Activated T-cell treated with anti-CD3 and anti-CD28 coated beads, Interleukin-2, amount 50 U/mL, for 24 hours (primary cell): Measurements from ENCODE around the gene LRRC59.

Experiments
- DNase-seq: peaks from one replicate; pipeline ENCODE4 v3.0.0-alpha.2; 2020
- H3K27ac Mint-ChIP-seq: 2 replicates; pipeline ENCODE4 v1.8.0; 2020; ENCODE audit warnings: mild to moderate bottlenecking, mixed read lengths
- H3K27me3 Mint-ChIP-seq: 2 replicates; pipeline ENCODE4 v1.8.0; 2020; ENCODE audit warnings: mixed read lengths
- H3K36me3 Mint-ChIP-seq: 2 replicates; pipeline ENCODE4 v1.8.0; 2020; ENCODE audit warnings: low read depth, mixed read lengths
- H3K4me1 Mint-ChIP-seq: 2 replicates; pipeline ENCODE4 v1.8.0; 2020; ENCODE audit warnings: low read depth, mixed read lengths
- H3K4me3 Mint-ChIP-seq: 2 replicates; pipeline ENCODE4 v1.8.0; 2020; ENCODE audit warnings: mild to moderate bottlenecking, moderate library complexity, mixed read lengths
- H3K9me3 Mint-ChIP-seq: 2 replicates; pipeline ENCODE4 v1.8.0; 2020; ENCODE audit warnings: mixed read lengths

LRRC59 gene

DNA sequence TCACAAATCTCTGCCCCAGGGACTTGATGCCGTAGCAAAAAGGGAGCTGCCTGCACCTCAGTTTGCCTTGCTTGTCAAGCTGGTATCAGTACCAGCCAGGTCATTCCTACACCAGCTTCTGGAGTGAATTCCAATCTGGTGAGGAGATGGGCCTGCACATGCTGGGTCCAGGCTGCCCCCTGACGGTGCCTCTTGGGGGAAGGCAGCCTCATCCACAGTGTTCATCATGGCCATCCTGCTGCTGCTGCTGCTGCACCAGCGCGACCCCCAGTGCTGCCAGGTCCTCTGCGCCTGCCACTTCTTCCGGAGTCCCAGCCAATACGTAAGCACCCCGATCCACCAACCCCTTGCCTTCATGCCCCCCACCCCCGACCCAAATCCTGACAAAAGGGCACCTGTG is 32.6 kb downstream of the LRRC59 start:
- Mint-ChIP-seq H3K4me1 (peaks cover 13% of the 10 kb centered on the region), H3K4me3 (no peak overlapping the region), H3K36me3 (peaks cover 68% of the 10 kb centered on the region), H3K27me3 (no peaks in the 10 kb centered on the region), H3K27ac (no peak overlapping the region), H3K9me3 (no peaks in the 10 kb centered on the region)
- no peak for DNase-seq

DNA sequence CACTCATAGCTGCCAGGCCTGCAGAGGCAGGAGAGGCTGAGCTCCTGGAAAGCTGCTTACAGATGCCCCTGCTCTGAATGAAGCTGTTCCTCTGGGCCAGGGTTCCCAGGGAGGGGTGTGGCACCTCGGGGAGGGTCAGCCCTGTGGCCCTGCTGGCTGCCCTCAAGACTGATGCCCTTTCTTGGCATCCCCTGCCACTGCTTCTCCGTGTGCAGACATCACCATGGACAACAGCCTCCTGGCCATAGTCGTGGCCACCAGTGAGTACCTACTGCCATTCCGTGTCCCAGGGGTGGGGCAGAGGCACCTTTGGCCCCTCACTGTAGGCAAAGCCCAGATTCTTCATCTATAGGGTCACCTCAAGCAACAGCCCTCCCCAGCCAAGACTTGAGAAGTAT is 33.3 kb downstream of the LRRC59 start:
- H3K27ac Mint-ChIP-seq: no peak overlapping the region
- no peaks in the 10 kb centered on the region for H3K9me3 Mint-ChIP-seq

DNA sequence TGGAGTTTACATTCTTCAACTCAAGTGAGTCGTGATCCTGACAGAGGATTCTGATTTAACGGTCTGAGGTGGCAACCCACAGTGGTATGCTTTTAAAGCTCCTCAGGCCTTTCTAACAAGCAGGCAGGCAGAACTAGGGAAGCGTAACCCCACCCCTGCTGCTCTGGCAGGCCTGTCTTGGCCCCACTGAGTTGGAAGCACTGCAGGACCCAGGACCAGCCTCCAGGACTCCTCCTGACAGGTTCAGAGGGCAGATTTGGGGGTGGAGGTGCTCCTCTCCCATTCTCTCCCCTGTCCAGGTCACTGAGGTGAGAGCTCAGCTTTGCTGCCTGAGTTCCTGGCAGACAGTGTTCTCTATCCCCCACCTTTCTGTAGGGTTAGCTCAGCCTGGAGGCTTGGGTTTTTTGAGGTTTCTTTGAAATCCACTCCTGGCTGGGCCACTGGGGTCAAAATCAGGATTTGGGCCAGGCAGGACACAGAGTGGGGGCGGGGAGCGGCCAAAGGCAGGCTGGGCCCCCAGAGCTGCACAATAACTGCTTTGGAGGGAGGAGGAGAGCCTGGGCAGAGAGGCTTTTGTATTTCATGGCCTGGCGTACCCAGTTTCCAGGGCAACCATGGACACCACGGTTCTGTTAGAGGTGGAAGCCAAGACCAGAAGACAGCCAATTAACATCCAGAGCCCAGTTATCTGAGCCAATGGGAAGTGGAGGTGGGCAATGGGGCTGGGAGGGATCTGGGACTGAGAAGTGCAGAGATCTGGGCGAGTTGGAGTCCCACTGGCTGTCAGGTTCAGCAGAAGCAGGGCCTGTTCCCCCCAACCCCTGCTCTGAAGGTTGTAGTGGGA is 33.9 kb downstream of the LRRC59 start:
- Mint-ChIP-seq H3K9me3 (no peaks in the 10 kb centered on the region), H3K4me3 (no peak overlapping the region), H3K27ac (no peak overlapping the region), H3K27me3 (no peaks in the 10 kb centered on the region), H3K36me3 (peaks cover 67% of the 10 kb centered on the region), H3K4me1 (peaks cover 13% of the 10 kb centered on the region)
- peak; percentile 30 for DNase-seq

More for the DNA sequence above, 33.3 kb downstream of the LRRC59 start:
- H3K4me1 Mint-ChIP-seq: peaks cover 13% of the 10 kb centered on the region
- H3K27me3 Mint-ChIP-seq: no peaks in the 10 kb centered on the region
- no peak for DNase-seq
- no peak overlapping the region for H3K4me3 Mint-ChIP-seq
- H3K36me3 Mint-ChIP-seq: peaks cover 67% of the 10 kb centered on the region

DNA sequence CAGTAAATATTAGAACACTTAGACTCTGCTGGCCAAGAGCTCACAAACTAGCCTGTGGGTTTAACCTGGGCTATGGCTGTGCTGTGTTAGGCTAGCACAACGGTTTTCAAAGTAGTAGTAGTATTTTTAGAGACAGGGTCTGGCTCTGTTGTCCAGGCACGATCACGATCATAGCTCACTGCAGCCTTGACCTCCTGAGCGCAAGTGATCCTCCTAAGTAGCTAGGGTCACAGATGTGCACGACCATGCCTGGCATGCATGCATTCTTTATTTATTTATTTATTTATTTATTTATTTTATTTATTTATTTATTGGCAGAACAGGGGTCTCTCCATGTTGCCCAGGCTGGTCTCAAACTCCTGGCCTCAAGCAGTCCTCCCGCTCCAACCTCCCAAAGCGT is 34.7 kb downstream of the LRRC59 start:
- H3K9me3 Mint-ChIP-seq: no peaks in the 10 kb centered on the region
- DNase-seq: peak; percentile 21
- H3K27me3 Mint-ChIP-seq: no peaks in the 10 kb centered on the region
- H3K27ac Mint-ChIP-seq: peak overlapping the region; percentile 77
- H3K4me1 Mint-ChIP-seq: peaks cover 13% of the 10 kb centered on the region
- H3K36me3 Mint-ChIP-seq: peaks cover 67% of the 10 kb centered on the region
- no peak overlapping the region for H3K4me3 Mint-ChIP-seq

DNA sequence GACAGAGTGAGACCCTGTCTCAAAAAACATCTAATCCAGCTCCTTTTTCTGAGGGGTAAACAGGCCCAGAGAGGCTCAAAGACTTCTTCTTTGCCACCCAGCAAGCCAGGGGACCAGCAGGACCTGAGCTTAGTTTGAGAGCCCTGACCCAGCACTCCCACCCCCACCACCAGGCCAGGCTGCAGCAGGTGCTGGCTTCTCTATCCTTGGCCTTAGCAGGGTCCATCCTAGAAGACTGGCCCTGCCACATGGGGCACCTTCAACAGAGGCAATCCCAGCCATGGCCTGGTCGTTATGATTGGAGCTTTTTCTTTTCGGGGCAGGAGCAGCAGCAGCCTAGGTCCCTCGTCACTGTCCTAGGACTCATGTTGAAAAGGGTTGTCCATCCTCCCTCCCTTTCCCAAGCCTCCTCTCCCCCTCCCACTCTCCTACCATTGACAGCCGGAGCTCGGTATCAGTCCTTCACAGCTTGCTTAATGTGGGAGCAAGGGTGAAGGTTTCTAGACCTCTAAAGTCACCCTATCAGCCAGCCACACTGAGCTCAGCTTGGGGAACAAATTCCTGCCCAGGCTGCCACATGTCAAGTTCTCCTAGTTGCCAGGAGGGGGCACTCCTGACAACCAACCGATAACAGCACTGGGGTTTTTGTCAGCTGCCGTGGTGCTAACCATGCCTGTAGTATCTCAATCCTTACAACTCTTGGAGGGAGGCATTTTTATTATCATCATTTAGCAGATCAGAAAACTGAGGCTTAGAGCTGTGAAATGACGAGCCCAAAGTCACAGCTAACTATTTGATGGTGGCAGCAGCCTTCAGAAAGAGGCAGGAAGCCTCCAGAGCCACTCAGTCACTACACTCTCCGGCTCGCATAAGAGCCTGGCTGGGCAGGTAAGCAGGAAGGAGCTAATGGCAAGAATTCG is 35.5 kb downstream of the LRRC59 start:
- peak overlapping the region; percentile 16 for H3K4me3 Mint-ChIP-seq

DNA sequence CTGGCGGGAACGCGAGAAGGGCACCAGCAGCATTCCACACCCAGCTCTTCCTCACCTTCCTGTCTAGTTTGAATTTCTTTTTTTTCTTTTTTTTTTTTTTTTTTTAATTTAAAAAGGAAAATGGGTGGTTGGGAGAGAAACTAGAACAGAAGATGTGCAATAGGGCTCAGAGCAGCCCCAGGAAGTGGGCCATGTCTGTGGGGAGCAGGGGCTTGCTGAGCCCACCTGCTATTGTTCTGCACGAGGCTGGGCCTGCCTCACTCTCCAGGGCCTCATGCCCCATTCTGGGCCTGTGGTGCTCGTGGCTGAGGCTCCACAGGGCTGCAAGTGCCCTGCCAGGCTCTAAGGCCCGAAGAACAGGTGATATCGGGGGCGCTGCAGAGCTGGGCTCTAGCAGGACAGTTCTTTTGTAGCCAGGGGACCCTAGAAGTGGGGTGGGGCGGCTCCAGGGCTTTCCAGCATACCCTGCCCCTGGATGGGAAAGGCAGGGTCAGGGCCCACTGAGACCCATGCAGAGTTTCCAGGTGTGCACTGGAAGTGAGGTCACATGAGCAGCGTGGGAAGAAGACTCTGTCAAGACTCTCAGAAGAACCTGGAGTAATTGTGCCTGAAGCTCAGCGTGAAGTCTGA is 36.7 kb downstream of the LRRC59 start:
- Mint-ChIP-seq H3K4me1 (peaks cover 13% of the 10 kb centered on the region), H3K36me3 (peaks cover 67% of the 10 kb centered on the region)

More for the DNA sequence above, 35.5 kb downstream of the LRRC59 start:
- peak overlapping the region; percentile 77 for H3K27ac Mint-ChIP-seq
- H3K9me3 Mint-ChIP-seq: no peaks in the 10 kb centered on the region
- H3K4me1 Mint-ChIP-seq: peaks cover 13% of the 10 kb centered on the region
- peak; percentile 63 for DNase-seq
- no peaks in the 10 kb centered on the region for H3K27me3 Mint-ChIP-seq
- H3K36me3 Mint-ChIP-seq: peaks cover 67% of the 10 kb centered on the region

DNA sequence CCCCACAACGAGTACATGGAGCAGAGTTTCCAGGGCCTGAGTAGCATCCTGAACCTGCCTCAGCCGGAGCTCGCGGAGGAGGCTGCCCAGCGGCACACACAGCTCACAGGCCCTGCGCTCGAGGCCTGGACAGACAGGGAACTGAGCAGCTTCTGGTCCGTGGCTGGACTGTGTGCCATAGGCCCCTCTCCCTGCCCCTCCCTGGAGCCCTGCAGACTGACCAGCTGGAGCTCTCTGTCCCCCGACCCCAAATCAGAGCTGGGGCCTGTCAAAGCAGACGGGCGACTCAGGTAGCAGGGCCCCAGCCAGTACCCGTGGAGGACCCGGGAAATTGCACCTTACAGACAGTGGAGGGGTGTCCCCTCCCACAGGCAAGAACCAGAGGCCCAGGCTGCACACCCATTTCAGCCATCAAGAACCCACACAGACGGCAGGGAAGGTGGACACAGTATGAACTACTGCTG is 37.3 kb downstream of the LRRC59 start:
- Mint-ChIP-seq H3K27me3 (no peaks in the 10 kb centered on the region), H3K36me3 (peaks cover 67% of the 10 kb centered on the region), H3K9me3 (no peaks in the 10 kb centered on the region), H3K4me1 (peaks cover 13% of the 10 kb centered on the region), H3K27ac (no peak overlapping the region), H3K4me3 (no peak overlapping the region)
- DNase-seq: peak; percentile 26

More for the DNA sequence above, 36.7 kb downstream of the LRRC59 start:
- peak overlapping the region; percentile 59 for H3K27ac Mint-ChIP-seq
- no peaks in the 10 kb centered on the region for H3K27me3 Mint-ChIP-seq
- H3K4me3 Mint-ChIP-seq: no peak overlapping the region
- H3K9me3 Mint-ChIP-seq: no peaks in the 10 kb centered on the region
- peak; percentile 28 for DNase-seq

DNA sequence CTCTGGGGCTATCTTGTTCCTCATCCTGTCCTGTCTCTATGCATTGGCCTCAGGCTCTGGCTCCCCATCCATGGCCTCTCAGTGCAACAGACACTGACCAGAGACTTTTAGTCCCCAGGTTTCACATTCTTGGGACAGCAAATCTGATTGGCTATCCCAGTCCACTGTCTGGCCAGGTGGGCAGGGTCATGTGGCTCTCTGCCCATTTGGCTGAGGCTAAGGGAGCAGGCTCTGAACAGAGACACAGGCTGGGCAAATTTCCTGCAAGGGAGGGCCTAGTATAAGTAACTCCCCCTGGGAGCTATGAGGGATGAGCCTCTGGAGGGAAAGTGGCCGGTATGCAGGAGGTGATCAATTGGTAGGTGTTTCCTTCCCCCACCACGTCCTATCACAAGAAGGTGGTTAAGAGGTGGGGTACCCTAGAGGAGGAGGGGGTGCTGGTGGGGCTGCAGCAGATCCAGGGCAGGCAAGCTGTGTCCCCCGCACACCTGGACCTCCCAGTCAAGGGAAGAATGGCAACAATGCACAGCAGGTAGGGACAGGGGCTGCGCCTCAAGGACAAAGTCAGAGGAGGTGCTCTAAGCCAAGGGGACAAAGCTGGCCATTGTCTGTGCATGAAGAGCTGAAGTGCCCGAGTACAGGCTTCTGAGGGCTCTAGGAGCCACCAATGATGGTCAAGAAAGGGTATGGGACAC is 38.2 kb downstream of the LRRC59 start:
- H3K9me3 Mint-ChIP-seq: no peaks in the 10 kb centered on the region
- peaks cover 13% of the 10 kb centered on the region for H3K4me1 Mint-ChIP-seq
- H3K27ac Mint-ChIP-seq: peak overlapping the region; percentile 42
- DNase-seq: peak; percentile 20
- no peaks in the 10 kb centered on the region for H3K27me3 Mint-ChIP-seq
- no peak overlapping the region for H3K4me3 Mint-ChIP-seq
- H3K36me3 Mint-ChIP-seq: peaks cover 68% of the 10 kb centered on the region

DNA sequence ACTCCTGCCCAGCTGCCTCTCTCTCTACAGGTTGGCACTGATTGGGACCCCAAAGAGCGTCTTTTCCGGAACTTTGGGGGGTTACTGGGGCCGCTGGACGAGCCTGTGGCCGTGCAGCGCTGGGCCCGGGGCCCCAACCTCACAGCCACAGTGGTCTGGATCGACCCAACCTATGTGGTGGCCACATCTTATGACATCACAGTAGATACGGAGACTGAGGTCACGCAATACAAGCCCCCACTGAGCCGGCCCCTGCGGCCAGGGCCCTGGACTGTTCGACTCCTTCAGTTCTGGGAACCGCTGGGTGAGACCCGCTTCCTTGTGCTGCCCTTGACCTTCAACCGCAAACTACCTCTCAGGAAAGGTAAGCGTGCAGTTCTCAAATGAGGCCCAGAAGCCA is 39.1 kb downstream of the LRRC59 start:
- Mint-ChIP-seq H3K4me1 (peaks cover 11% of the 10 kb centered on the region), H3K27ac (no peak overlapping the region), H3K9me3 (no peaks in the 10 kb centered on the region), H3K27me3 (no peaks in the 10 kb centered on the region), H3K36me3 (peaks cover 74% of the 10 kb centered on the region), H3K4me3 (no peak overlapping the region)
- no peak for DNase-seq

DNA sequence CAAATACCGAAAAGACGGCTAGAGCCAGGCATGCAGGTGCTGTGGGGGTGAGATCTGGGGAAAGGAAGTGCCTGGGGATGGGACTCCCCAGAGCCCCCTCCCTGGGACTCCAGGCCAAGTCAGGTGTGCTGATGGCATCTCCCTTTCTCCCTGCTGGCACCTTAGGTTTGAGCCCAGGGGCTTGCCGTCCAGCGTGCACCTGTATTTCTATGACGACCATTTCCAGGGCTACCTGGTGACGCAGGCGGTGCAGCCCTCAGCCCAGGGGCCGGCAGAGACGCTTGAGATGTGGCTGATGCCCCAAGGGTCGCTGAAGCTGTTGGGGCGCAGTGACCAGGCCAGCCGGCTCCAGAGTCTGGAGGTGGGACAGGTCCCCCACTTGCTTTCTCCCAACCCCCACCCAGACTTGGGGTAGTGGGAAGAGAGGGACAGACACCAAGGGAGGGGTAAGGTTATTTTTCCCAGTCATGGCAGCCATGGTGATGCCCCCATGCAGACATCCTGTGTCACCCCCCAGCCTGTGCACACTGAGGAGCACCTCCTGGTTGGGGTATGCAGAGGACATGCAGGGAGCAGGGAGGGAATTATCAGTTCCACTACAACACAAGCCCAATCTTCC is 40.3 kb downstream of the LRRC59 start:
- Mint-ChIP-seq H3K27me3 (no peaks in the 10 kb centered on the region), H3K36me3 (peaks cover 80% of the 10 kb centered on the region), H3K4me1 (peaks cover 2% of the 10 kb centered on the region), H3K27ac (no peak overlapping the region), H3K9me3 (no peaks in the 10 kb centered on the region), H3K4me3 (no peak overlapping the region)
- DNase-seq: peak; percentile 24

DNA sequence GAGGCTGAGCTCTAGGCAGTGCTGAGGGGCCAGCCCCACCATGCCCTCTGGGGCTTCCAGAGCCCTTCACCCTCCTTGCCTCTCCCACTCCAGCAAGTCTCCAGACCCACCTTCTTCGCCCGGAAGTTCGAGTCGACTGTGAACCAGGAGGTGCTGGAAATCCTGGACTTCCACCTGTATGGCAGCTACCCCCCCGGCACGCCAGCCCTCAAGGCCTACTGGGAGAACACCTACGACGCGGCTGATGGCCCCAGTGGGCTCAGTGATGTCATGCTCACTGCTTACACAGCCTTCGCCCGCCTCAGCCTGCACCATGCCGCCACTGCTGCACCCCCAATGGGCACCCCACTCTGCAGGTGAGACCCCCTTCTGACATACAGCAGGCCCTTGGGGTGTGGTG is 40.9 kb downstream of the LRRC59 start:
- no peak overlapping the region for H3K4me3 Mint-ChIP-seq
- H3K36me3 Mint-ChIP-seq: peaks cover 80% of the 10 kb centered on the region

DNA sequence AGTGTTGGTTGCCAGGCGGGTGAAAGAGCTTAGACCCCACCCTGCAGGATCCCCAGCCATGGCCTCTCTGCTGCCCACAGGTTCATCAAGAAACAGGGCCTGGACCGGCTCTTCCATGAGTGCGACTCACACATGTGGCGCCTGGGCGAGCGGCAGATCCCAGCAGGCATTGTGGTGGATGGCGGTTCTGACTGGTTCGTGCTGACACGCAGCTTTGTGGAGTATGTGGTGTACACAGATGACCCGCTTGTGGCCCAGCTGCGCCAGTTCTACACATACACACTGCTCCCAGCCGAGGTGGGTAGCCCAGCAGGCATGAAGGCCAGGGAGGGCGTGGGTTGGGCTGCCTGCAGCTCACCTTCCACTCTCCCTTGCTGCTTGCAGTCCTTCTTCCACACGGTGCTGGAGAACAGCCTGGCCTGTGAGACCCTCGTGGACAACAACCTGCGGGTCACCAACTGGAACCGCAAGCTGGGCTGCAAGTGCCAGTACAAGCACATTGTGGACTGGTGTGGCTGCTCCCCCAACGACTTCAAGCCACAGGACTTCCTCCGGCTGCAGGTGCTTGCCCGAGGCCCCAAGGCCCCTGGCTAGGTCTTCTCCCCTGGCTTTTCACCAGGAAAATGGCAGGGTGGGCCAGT is 41.5 kb downstream of the LRRC59 start:
- peak; percentile 23 for DNase-seq
- Mint-ChIP-seq H3K27me3 (no peaks in the 10 kb centered on the region), H3K36me3 (peaks cover 83% of the 10 kb centered on the region), H3K9me3 (no peaks in the 10 kb centered on the region), H3K27ac (no peak overlapping the region), H3K4me1 (peaks cover 4% of the 10 kb centered on the region), H3K4me3 (no peak overlapping the region)

More for the DNA sequence above, 40.9 kb downstream of the LRRC59 start:
- no peaks in the 10 kb centered on the region for H3K27me3 Mint-ChIP-seq
- H3K27ac Mint-ChIP-seq: no peak overlapping the region
- DNase-seq: peak; percentile 22
- no peaks in the 10 kb centered on the region for H3K9me3 Mint-ChIP-seq
- peaks cover 2% of the 10 kb centered on the region for H3K4me1 Mint-ChIP-seq

DNA sequence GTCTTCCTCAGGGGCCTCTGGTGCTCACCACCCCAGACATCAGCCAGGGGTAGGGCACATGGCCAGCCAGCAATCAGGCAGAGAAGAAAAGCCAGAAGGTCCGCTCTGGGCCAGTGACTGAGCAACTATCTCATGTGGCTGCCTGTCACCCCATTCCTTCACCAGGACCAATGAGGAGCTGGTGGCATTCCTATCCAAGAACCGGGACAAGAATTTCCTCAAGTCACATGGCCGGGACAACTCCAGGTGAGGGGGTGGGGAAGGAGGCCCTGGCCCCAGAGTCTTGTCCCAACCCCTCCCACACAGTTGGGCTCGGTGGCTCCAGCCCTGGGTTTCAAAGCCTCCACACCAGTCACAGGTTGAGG is 42.0 kb downstream of the LRRC59 start:
- peak; percentile 27 for DNase-seq
- no peak overlapping the region for H3K4me3 Mint-ChIP-seq
- peaks cover 8% of the 10 kb centered on the region for H3K4me1 Mint-ChIP-seq
- H3K27me3 Mint-ChIP-seq: no peaks in the 10 kb centered on the region
- H3K27ac Mint-ChIP-seq: peak overlapping the region; percentile 73
- peaks cover 83% of the 10 kb centered on the region for H3K36me3 Mint-ChIP-seq
- H3K9me3 Mint-ChIP-seq: no peaks in the 10 kb centered on the region
